SH-SY5Y (cell line): Measurements from ENCODE around the gene CDH11.

Experiments
- GATA2 ChIP-seq: IDR thresholded peaks from 2 replicates; pipeline ENCODE4 v1.6.1; 2011; ENCODE audit warnings: mild to moderate bottlenecking, low read depth, low read length
- GATA3 ChIP-seq: IDR thresholded peaks from 2 replicates; pipeline ENCODE4 v1.6.1; 2011; ENCODE audit warnings: low read depth, mild to moderate bottlenecking, low read length, moderate library complexity

GRCh38 chr16:65136681-65137080 lies 14.8 kb upstream of the CDH11 start:
- TF ChIP-seq GATA2 (no peak), GATA3 (no peak)
